ENCODE results near the gene LASP1NB.
"Not testable (repeated sequence)": the region's sequence is repeated elsewhere in the genome, so short reads cannot be mapped to it uniquely, and the experiment has no call there.

LASP1NB gene

DNA sequence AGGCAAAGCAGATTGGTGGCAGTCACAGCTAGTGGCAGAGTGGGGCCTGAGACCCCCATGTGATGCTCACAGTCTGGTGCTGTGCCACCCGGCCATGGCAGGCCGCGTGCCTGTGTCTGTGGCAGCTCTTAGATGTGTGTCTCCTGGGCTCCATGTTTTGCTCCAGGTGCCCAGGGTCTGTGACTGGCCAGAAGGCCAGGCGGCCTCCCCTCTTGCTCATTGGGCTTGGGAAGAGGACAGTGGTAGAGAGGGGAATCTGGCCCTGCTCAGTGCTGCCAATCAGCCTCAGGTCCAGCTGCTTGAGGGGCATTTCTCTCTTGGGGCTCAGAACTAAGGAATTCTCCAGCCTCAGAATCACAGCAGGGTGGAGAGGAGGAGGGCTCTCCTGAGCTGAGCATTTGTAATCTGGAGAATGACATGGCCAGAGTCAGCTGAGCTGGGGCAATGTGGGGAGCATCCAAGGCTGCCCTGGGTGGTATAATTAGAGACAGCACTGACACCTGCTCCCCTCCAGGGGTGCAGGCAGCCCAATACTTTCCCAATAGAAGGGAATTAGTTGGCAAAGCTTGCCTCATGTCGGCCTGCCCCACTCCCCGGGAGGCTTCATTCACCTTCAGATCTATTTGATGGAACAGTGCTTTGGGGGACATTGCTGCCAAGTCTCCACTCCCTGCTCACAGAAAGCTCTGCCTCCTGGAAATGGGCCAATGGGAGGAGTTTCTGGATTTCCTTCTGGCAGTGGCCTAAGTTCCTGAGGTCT is 2.7 kb upstream of the LASP1NB start:
- H3K9me3 ChIP-seq (ENCODE audit: insufficient read depth, low read depth, low read length): peaks cover 3% of the 10 kb centered on the region
- no peaks in the 10 kb centered on the region for H3K4me1 ChIP-seq (ENCODE audit: control insufficient read depth in 1 of 2, insufficient read depth in 2 of 2, low read length in 2 of 2)
- WGBS (ENCODE audit: extremely low coverage, insufficient coverage, insufficient read length): no CpG with 5 or more reads among the region's 6 CpGs
- no peaks in the 10 kb centered on the region for H3K79me1 ChIP-seq (ENCODE audit: low read length)
- H3K14ac ChIP-seq (ENCODE audit: low read length): no peak overlapping the region
- H2AFZ ChIP-seq (ENCODE audit: insufficient read depth, low read length, poor library complexity): no peak overlapping the region
- H4K8ac ChIP-seq (ENCODE audit: low read depth, low read length): no peak overlapping the region
- H2BK5ac ChIP-seq (ENCODE audit: low read depth, low read length, poor library complexity): no peak overlapping the region
- H4K12ac ChIP-seq (ENCODE audit: low read depth, low read length): no peak overlapping the region
- H3K27me3 ChIP-seq (ENCODE audit: insufficient read depth, low read length): no peaks in the 10 kb centered on the region
- no peak overlapping the region for H4K91ac ChIP-seq (ENCODE audit: low read depth, low read length)
- H2BK12ac ChIP-seq (ENCODE audit: low read length): no peak overlapping the region
- no peak overlapping the region for H3K9ac ChIP-seq (ENCODE audit: low read length)
- H3K18ac ChIP-seq (ENCODE audit: low read length): no peak overlapping the region
- no peak overlapping the region for H2BK120ac ChIP-seq (ENCODE audit: insufficient read depth, low read length, poor library complexity)
- H3K4me2 ChIP-seq (ENCODE audit: low read length): no peak overlapping the region
- no peak overlapping the region for H3K4me3 ChIP-seq (ENCODE audit: low read depth, low read length)
- no peak overlapping the region for H3K27ac ChIP-seq (ENCODE audit: low read depth, low read length)
- no peak overlapping the region for H2AK5ac ChIP-seq (ENCODE audit: low read length)
- no peak for DNase-seq
- no peak overlapping the region for H3K23ac ChIP-seq (ENCODE audit: low read length)
- H3K79me2 ChIP-seq (ENCODE audit: control insufficient read depth, insufficient read depth, low read length, poor library complexity): no peaks in the 10 kb centered on the region
- H3K4ac ChIP-seq (ENCODE audit: low read depth, low read length): no peak overlapping the region
- H3K36me3 ChIP-seq (ENCODE audit: control insufficient read depth in 1 of 2, insufficient read depth in 2 of 2, low read length in 2 of 2): peaks cover 30 to 32% of the 10 kb centered on the region in 2 experiments

DNA sequence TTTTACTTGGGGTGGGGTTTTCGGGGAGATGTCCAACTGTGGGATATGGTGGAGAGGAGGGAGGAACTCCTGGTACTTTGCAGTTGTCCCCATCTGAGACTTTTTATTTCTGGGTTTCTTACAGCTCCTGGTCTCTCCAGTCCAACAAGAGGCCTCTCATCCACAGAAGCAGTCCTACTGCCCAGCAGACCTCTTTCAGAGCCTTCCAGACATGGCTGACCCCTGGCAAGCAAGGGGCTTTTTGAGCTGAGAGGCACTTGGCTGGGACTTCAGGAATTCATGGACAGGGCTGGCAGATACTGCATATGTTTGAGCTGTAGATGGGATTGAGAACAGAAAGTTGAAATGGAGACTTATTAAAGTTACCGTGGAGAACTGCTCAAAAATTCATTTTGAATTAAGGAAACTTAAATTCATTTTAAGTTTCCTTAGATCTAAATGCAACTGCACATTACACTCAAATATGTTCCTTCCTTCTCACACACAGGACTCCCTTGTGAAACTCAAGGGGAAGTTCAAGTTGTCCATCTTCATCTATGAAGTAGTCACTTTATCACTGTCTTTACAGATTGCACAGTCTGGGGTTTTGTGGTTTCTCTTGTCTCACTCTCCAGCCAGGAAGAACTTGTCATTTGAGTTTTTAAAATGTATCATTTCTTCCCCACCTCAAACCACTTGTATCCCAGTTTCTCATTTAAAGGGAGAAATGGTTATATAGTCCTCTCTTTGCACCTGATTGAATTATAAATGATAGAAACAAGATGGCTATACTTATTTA is 1.1 kb downstream of the LASP1NB start:
- Histone ChIP-seq H3K4me3 (ENCODE audit: low read depth, low read length) (no peak overlapping the region), H2BK120ac (ENCODE audit: insufficient read depth, low read length, poor library complexity) (no peak overlapping the region), H3K14ac (ENCODE audit: low read length) (no peak overlapping the region), H3K36me3 (ENCODE audit: control insufficient read depth in 1 of 2, insufficient read depth in 2 of 2, low read length in 2 of 2) (no peaks in the 10 kb centered on the region), H3K27ac (ENCODE audit: low read depth, low read length) (no peak overlapping the region), H3K79me2 (ENCODE audit: control insufficient read depth, insufficient read depth, low read length, poor library complexity) (no peaks in the 10 kb centered on the region), H3K4ac (ENCODE audit: low read depth, low read length) (no peak overlapping the region), H3K23ac (ENCODE audit: low read length) (no peak overlapping the region), H2AFZ (ENCODE audit: insufficient read depth, low read length, poor library complexity) (no peak overlapping the region), H3K18ac (ENCODE audit: low read length) (no peak overlapping the region), H2AK5ac (ENCODE audit: low read length) (no peak overlapping the region), H2BK12ac (ENCODE audit: low read length) (no peak overlapping the region), H3K4me1 (ENCODE audit: control insufficient read depth in 1 of 2, insufficient read depth in 2 of 2, low read length in 2 of 2) (no peaks in the 10 kb centered on the region), H3K9ac (ENCODE audit: low read length) (peak overlapping the region; percentile 12), H3K27me3 (ENCODE audit: insufficient read depth, low read length) (no peaks in the 10 kb centered on the region), H4K12ac (ENCODE audit: low read depth, low read length) (no peak overlapping the region), H3K4me2 (ENCODE audit: low read length) (no peak overlapping the region), H3K79me1 (ENCODE audit: low read length) (no peaks in the 10 kb centered on the region), H4K8ac (ENCODE audit: low read depth, low read length) (no peak overlapping the region), H2BK5ac (ENCODE audit: low read depth, low read length, poor library complexity) (no peak overlapping the region), H4K91ac (ENCODE audit: low read depth, low read length) (no peak overlapping the region), H3K9me3 (ENCODE audit: insufficient read depth, low read depth, low read length) (no peaks in the 10 kb centered on the region)
- DNase-seq: no peak
- no CpG with 5 or more reads among the region's 2 CpGs for WGBS (ENCODE audit: extremely low coverage, insufficient coverage, insufficient read length)

DNA sequence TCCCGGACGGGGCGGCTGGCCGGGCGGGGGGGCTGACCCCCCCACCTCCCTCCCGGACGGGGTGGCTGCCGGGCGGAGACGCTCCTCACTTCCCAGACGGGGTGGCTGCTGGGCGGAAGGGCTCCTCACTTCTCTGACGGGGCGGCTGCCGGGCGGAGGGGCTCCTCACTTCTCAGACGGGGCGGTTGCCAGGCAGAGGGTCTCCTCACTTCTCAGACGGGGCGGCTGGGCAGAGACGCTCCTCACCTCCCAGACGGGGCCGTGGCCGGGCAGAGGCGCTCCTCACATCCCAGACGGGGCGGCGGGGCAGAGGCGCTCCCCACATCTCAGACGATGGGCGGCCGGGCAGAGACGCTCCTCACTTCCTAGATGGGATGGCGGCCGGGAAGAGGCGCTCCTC is 5.4 kb downstream of the LASP1NB start:
- not testable (repeated sequence) for H3K18ac ChIP-seq (ENCODE audit: low read length); H2AFZ ChIP-seq (ENCODE audit: insufficient read depth, low read length, poor library complexity); H3K27ac ChIP-seq (ENCODE audit: low read depth, low read length); H4K91ac ChIP-seq (ENCODE audit: low read depth, low read length); H3K4me2 ChIP-seq (ENCODE audit: low read length); H3K23ac ChIP-seq (ENCODE audit: low read length); H3K14ac ChIP-seq (ENCODE audit: low read length); H3K79me1 ChIP-seq (ENCODE audit: low read length); H3K36me3 ChIP-seq (ENCODE audit: control insufficient read depth in 1 of 2, insufficient read depth in 2 of 2, low read length in 2 of 2); H4K8ac ChIP-seq (ENCODE audit: low read depth, low read length); DNase-seq; H3K9me3 ChIP-seq (ENCODE audit: insufficient read depth, low read depth, low read length); H3K4ac ChIP-seq (ENCODE audit: low read depth, low read length); H3K4me3 ChIP-seq (ENCODE audit: low read depth, low read length); H2AK5ac ChIP-seq (ENCODE audit: low read length); H3K79me2 ChIP-seq (ENCODE audit: control insufficient read depth, insufficient read depth, low read length, poor library complexity); H3K4me1 ChIP-seq (ENCODE audit: control insufficient read depth in 1 of 2, insufficient read depth in 2 of 2, low read length in 2 of 2); H3K9ac ChIP-seq (ENCODE audit: low read length); H2BK120ac ChIP-seq (ENCODE audit: insufficient read depth, low read length, poor library complexity); H2BK5ac ChIP-seq (ENCODE audit: low read depth, low read length, poor library complexity); H2BK12ac ChIP-seq (ENCODE audit: low read length); H4K12ac ChIP-seq (ENCODE audit: low read depth, low read length); H3K27me3 ChIP-seq (ENCODE audit: insufficient read depth, low read length)
- no CpG with 5 or more reads among the region's 36 CpGs for WGBS (ENCODE audit: extremely low coverage, insufficient coverage, insufficient read length)

DNA sequence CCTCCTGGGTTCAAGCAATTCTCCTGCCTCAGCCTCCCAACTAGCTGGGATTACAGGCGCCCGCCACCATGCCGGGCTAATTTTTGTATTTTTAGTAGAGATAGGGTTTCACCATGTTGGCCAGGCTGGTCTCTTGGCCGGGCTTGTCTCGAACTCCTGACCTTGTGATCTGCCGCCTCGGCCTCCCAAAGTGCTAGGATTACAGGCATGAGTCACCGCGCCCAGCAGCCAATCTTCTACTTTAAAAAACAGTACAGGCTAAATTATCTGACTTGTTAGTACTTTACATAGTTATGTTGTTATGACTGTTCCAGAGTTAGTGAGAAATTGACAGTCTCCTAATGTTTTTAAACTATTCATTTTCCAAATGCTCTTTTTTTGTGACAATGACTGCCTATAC is 8.5 kb downstream of the LASP1NB start:
- peak in 1 of 2 donors; percentile 47 for DNase-seq
- H3K27ac ChIP-seq (ENCODE audit: low read depth, low read length); H3K4ac ChIP-seq (ENCODE audit: low read depth, low read length); H2BK12ac ChIP-seq (ENCODE audit: low read length); H3K23ac ChIP-seq (ENCODE audit: low read length); H3K9ac ChIP-seq (ENCODE audit: low read length); H3K36me3 ChIP-seq (ENCODE audit: control insufficient read depth in 1 of 2, insufficient read depth in 2 of 2, low read length in 2 of 2); H3K4me1 ChIP-seq (ENCODE audit: control insufficient read depth in 1 of 2, insufficient read depth in 2 of 2, low read length in 2 of 2); H2AFZ ChIP-seq (ENCODE audit: insufficient read depth, low read length, poor library complexity); H2BK5ac ChIP-seq (ENCODE audit: low read depth, low read length, poor library complexity); H3K9me3 ChIP-seq (ENCODE audit: insufficient read depth, low read depth, low read length); H2AK5ac ChIP-seq (ENCODE audit: low read length); H3K79me2 ChIP-seq (ENCODE audit: control insufficient read depth, insufficient read depth, low read length, poor library complexity); H3K79me1 ChIP-seq (ENCODE audit: low read length); H3K4me2 ChIP-seq (ENCODE audit: low read length); H3K4me3 ChIP-seq (ENCODE audit: low read depth, low read length); H2BK120ac ChIP-seq (ENCODE audit: insufficient read depth, low read length, poor library complexity); H4K91ac ChIP-seq (ENCODE audit: low read depth, low read length); H4K12ac ChIP-seq (ENCODE audit: low read depth, low read length); H3K27me3 ChIP-seq (ENCODE audit: insufficient read depth, low read length); H3K18ac ChIP-seq (ENCODE audit: low read length); H4K8ac ChIP-seq (ENCODE audit: low read depth, low read length); H3K14ac ChIP-seq (ENCODE audit: low read length): not testable (repeated sequence)
- WGBS (ENCODE audit: extremely low coverage, insufficient coverage, insufficient read length): no CpG with 5 or more reads among the region's 9 CpGs
